ENCODE data around the gene PXDN.

PXDN gene

DNA sequence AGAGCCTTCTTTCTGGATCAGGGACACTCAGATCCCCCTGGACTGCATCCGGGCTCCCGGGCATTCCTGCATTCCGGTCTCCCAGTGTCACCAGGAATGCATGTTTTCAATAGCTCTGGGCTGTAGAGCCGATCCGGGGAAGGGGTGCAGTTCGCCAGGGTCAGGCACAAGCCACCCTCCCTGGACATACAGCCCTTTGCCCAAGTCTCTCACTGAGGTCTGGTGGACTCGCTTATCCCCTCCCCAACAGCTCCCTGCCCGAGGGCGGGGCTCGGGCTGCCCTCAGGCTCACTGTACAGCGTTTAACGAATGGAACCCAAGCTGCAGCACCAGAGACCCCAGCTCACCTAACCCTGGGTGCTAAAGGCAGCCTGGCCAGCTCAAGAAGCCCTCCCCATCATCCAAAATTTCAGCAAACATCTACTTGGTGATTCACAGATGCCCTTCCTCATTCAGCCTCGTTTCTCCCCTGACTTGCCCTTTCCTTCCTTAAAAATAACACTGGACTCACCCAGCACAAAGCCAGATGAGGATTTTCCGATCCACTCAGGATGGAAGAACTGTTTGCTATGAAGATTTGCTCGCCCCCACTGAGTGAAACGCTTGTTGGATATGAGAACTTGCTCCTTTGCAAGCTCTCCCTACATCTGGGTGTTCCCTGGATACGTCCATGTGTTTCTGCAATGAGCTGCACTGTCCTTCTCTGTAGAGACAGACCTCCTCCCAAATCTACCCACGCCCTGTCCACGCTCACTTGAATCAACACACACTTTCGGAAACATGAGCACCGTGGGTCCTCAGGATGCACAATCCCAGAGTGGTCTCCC is 58.1 kb downstream of the PXDN start:
- Mint-ChIP-seq H3K27ac (peak overlapping the region; percentile 8 to 63 (median 51)), H3K4me3 (no peak overlapping the region), H3K4me1 (peaks cover 37% of the 10 kb centered on the region), H3K9me3 (no peaks in the 10 kb centered on the region), H3K27me3 (ENCODE audit: low read depth) (no peaks in the 10 kb centered on the region), H3K36me3 (ENCODE audit: low read depth) (peaks cover 56% of the 10 kb centered on the region)
- TF ChIP-seq, protein P1, sequence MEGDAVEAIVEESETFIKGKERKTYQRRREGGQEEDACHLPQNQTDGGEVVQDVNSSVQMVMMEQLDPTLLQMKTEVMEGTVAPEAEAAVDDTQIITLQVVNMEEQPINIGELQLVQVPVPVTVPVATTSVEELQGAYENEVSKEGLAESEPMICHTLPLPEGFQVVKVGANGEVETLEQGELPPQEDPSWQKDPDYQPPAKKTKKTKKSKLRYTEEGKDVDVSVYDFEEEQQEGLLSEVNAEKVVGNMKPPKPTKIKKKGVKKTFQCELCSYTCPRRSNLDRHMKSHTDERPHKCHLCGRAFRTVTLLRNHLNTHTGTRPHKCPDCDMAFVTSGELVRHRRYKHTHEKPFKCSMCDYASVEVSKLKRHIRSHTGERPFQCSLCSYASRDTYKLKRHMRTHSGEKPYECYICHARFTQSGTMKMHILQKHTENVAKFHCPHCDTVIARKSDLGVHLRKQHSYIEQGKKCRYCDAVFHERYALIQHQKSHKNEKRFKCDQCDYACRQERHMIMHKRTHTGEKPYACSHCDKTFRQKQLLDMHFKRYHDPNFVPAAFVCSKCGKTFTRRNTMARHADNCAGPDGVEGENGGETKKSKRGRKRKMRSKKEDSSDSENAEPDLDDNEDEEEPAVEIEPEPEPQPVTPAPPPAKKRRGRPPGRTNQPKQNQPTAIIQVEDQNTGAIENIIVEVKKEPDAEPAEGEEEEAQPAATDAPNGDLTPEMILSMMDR (IDR thresholded peaks at IDR 0.05; ENCODE audit: unreplicated experiment in 3 of 3), result no peak

DNA sequence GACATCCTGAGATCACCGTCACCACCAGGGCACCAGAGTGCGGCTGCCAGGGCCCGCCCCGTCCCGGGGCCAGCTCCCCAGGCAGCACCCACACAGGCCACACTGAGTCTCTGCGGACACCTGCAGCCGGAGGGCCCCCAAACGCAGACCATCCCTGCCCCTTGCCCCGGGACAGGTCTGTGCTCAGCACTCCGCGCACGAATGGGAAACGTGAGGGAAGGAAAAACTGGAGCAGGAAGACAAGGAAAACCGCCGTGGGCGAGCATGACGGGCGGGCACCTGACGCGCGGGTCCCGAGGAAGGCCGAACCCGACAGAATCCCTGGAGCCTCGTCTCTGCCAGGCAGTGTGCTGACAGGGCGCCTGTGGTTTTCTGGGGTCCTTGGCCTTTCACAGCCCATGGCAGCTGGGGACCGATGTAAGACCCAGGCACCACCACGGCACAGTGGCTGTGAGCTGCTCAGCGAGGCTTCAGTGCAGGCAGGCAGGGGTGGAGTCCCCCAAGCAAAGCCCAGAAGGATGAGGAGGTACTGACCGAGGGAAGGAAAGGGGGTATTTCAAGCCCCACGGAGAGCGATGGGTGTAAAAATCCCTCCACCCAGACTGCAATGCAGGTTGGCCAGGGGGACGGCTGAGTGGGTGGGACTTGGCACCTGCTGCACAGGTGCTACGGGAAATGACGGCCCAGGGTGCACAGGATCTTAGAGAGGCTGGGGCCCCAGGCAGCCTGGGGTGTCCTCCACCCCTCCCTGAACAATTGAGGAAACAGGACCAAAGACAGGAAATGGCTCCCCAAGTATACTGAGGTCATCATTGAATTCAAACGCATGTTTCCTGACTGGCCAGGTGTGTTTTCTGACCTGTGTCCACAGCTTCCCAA is 59.0 kb downstream of the PXDN start:
- H3K4me3 Mint-ChIP-seq, result no peak overlapping the region
- peaks cover 37% of the 10 kb centered on the region for H3K4me1 Mint-ChIP-seq
- H3K36me3 Mint-ChIP-seq (ENCODE audit: low read depth), result peaks cover 61% of the 10 kb centered on the region
- no peak overlapping the region for H3K27ac Mint-ChIP-seq
- H3K9me3 Mint-ChIP-seq, result no peaks in the 10 kb centered on the region
- TF ChIP-seq, protein P1 (IDR thresholded peaks at IDR 0.05; ENCODE audit: unreplicated experiment in 3 of 3), result no peak
- H3K27me3 Mint-ChIP-seq (ENCODE audit: low read depth), result no peaks in the 10 kb centered on the region

DNA sequence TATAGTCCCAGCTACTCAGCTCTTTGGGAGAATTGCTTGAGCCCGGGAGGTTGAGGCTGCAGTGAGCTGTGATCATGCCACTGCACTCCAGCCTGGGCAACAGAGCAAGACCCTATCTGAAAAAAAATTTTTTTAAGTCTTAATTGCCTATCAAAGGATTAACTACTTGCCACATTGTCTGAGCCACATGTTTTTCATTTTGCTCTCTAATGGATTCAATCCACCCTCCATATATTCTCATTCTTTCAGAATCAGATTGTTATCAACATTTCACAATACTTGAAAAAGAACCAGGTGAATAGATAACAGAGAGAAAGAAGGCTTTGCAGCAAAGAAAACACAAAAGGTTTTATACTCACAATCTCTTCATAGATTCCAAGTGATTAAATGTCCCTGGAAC is 61.0 kb downstream of the PXDN start:
- H3K9me3 Mint-ChIP-seq, result no peaks in the 10 kb centered on the region
- H3K4me3 Mint-ChIP-seq, result no peak overlapping the region
- TF ChIP-seq, protein P1 (IDR thresholded peaks at IDR 0.05; ENCODE audit: unreplicated experiment in 3 of 3), result no peak
- H3K27ac Mint-ChIP-seq, result no peak overlapping the region
- H3K4me1 Mint-ChIP-seq, result peaks cover 28% of the 10 kb centered on the region
- H3K36me3 Mint-ChIP-seq (ENCODE audit: low read depth), result peaks cover 45% of the 10 kb centered on the region
- H3K27me3 Mint-ChIP-seq (ENCODE audit: low read depth), result no peaks in the 10 kb centered on the region

DNA sequence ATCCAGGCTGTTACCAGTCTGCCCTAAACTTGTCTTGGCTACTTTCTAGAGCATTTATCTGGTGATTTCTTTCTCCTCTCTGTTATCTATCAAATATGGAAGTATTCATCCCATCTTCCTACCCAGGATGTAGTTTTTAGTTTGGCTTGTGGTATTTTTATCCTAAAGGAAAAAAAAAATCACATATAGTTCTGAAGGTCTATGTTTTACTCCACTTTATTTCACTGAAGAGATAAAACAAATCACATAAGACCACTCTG is 62.2 kb downstream of the PXDN start:
- no peaks in the 10 kb centered on the region for H3K9me3 Mint-ChIP-seq
- H3K4me1 Mint-ChIP-seq, result peaks cover 17% of the 10 kb centered on the region
- TF ChIP-seq, protein P1 (IDR thresholded peaks at IDR 0.05; ENCODE audit: unreplicated experiment in 3 of 3), result no peak
- H3K27ac Mint-ChIP-seq, result peak overlapping the region in 2 of 3 experiments; percentile 60 to 61
- H3K4me3 Mint-ChIP-seq, result no peak overlapping the region
- H3K36me3 Mint-ChIP-seq (ENCODE audit: low read depth), result peaks cover 41% of the 10 kb centered on the region
- H3K27me3 Mint-ChIP-seq (ENCODE audit: low read depth), result no peaks in the 10 kb centered on the region

DNA sequence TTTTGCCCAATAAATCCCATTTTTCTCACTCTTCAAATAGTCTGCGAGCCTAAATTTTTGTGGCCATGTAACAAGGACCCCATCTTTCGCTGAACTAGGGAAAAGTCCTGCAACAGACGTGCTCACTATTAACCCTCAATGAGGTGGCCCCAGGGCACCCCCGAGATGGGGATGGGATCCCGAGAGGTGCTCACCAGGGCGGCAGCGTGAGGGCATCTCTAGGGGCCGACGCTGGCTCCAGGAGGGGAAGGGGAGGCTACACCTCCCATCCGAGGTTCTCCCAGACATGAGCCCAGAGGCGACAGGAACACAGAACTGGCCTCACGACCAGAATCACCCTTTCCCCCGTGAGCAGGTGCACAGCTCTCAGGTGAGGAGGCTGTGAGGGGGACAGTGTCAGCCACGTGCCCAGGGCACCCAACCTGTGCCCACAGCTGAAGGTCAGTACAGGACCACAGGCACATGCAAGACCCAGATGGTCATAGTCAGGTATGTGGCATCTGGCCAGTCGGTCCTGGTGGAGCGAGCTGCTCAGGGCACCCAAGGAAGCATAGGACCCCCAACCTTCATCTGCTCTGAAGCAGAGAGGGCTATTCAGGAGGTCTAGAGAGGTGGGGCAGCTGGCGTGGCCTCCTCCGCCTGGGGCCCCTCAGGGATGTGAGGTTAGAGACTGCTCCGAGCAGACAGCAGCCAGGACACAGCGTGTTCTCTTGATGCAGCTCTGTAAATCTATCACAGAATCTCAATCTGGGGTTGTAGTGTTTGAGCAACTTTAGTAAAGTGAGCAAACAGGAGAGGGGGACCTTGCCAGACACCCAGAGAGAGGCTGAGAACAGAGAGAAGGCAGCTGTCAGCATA is 62.8 kb downstream of the PXDN start:
- H3K9me3 Mint-ChIP-seq, result no peaks in the 10 kb centered on the region
- peaks cover 12% of the 10 kb centered on the region for H3K4me1 Mint-ChIP-seq
- H3K27me3 Mint-ChIP-seq (ENCODE audit: low read depth), result no peaks in the 10 kb centered on the region
- peak overlapping the region in 2 of 3 experiments; percentile 60 to 61 for H3K27ac Mint-ChIP-seq
- TF ChIP-seq, protein P1 (IDR thresholded peaks at IDR 0.05; ENCODE audit: unreplicated experiment in 3 of 3), result no peak
- peaks cover 41% of the 10 kb centered on the region for H3K36me3 Mint-ChIP-seq (ENCODE audit: low read depth)
- no peak overlapping the region for H3K4me3 Mint-ChIP-seq

Measured in nephron (organoid).